LNCAP (cell line): ENCODE data around the gene DEAF1.

ENCODE experiments used
- TF ChIP-seq, protein P1 (sequence below): fragments of 450-650 bp; IDR thresholded peaks from 2 replicates; pipeline ENCODE4 v1.5.1; 2017; ENCODE audit warnings: mild to moderate bottlenecking

DEAF1 gene

DNA sequence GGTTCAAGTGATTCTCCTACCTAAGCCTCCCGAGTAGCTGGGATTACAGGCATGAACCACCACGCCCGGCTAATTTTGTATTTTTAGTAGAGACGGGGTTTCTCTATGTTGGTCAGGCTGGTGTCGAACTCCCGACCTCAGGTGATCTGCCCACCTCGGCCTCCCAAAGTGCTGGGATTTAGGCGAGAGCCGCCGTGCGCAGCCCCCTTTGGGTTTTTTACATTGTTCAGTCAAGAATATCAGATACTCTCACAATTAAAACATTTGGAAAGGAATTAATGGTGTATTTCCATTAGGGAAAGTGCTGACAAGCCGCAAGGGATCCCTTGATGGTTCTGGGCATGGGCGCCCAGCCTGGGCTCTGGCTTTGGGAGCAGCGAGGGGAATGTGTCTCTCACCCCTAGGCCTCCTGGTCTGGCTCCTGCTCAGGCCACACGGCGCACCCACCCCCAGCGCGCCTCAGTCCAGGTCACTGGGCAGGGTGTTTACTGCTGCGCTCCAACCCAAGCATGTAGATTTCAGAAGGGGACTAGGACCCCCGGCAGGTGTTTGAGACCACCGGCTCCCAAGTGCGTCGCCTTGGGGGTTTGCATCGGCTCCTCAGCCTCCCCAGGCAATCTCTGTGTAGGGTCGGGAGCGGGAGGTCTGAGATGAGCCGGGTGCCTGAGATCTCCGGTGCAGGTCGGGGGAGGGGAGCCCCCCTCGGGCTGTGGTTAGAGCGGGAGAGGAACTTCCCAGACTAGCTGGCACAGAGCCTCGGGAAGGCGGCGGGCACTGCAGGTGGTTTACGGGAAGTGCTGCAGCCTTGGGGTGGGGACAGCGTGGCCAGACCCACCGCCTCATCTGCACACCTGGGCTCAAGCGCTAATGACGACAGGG is 78.5 kb downstream of the DEAF1 start:
- TF ChIP-seq, protein P1, sequence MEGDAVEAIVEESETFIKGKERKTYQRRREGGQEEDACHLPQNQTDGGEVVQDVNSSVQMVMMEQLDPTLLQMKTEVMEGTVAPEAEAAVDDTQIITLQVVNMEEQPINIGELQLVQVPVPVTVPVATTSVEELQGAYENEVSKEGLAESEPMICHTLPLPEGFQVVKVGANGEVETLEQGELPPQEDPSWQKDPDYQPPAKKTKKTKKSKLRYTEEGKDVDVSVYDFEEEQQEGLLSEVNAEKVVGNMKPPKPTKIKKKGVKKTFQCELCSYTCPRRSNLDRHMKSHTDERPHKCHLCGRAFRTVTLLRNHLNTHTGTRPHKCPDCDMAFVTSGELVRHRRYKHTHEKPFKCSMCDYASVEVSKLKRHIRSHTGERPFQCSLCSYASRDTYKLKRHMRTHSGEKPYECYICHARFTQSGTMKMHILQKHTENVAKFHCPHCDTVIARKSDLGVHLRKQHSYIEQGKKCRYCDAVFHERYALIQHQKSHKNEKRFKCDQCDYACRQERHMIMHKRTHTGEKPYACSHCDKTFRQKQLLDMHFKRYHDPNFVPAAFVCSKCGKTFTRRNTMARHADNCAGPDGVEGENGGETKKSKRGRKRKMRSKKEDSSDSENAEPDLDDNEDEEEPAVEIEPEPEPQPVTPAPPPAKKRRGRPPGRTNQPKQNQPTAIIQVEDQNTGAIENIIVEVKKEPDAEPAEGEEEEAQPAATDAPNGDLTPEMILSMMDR = no peak

DNA sequence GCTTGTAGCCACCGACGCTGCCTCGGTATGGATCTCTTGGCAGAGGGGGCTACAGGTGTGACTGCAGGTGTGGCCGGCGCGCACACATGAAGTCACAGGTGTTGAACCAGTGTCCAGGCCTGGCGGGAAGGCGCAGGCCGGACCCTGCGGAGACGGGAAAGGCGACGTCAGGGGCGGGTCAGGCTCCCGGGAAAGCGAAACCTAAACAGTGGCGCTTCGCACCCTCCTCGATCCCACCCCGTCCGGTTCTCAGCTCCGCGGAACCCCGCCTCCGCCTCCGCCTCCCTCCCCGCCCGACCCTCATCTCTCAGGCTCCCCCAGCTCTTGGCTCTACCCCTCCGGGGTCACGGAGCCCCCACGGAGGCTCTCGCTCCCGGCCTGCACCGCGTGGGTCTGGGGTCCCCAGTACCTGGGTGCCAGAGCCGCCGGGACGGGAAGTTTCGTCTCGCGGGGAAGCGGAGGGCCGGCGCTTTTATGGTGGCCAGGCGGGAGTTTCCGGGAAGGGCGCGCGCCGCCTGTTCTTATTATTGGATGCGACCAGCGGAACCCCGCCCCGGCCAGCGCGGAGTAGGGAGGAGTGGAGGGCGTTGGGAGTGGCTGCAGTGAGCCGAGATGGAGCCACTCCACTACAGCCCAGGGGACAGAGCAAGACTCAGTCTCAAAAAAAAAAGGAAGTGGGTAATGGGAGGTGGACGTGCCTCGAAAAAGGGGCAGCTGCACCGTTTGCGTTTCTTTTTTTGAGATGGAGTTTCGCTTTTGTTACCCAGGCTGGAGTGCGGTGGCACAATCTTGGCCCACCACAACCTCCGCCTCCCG is 79.3 kb downstream of the DEAF1 start, which contains the start of gene IRF7:
Gene IRF7, minus strand, starts transcription at position 447 of the 816 bp plus-strand sequence. CDS start 586 bp downstream, outside the sequence.
- TF ChIP-seq, protein P1 = no peak

DNA sequence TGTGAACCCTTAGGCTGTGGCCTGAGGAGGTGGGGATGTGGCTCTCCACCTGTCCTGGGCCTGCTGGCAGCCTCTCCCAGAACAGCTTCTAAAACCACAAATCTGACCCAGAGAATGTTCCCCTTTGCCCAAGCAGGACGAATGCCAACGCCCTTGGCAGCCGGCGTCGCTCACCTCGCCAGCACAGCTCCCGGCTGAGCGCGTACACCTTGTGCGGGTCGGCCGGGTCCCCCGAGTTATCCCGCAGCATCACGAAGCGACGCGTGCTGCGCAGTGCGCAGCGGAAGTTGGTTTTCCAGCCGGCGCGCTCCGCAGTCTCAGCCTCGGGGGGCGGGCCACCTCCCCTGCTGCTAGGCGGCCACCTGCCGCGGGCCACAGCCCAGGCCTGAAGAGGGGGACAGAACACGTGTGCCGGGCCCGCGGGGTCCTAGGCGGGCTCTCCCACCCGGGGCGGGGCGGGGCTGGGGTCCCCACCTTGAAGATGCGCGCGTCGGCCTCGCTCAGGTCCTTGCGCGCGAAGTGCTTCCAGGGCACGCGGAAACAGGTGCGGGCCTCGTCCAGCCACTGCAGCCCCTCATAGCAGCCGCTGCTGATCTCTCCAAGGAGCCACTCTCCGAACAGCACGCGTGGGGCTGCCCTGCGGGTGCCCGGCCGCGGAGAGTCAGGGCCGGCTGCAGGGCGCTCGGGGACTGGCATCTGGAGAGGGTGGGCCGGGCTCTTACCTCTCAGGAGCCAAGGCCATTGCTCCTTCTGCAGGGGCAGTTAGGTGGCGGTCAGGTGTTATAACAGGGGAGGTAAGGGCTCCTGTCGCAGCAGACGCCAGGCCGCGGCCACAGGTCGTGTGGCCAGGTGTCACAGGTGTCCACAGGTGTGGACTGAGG is 80.2 kb downstream of the DEAF1 start:
- TF ChIP-seq, protein P1 = no peak

DNA sequence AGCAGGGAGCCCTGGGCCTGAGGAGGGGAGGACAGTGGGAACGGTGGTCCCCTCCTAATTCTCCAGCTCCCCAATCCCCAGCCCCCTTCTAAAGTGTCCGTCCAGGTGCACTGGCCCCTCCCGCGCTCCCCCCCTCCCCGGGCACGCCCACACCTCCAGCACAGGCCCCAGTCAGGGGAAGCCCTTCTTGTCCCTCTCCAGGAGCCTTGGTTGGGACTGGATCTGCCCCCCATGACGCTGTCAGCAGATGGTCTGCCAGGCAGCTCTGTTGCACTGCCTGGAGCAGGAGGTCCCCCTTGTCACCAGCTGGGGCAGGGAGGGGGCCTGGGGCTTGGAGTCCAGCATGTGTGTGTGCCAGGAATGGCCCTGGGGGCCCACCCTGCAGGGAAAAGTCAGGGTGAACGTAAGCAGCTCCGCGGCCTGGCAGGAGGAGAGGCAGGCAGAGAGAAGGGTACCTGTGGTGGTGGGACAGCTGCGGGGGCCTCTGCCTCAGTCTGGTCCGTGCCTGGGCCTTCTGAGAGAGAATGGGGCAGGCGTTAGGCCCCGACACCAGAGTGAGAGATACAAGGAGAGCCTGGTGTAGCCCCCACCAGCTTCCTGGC is 80.9 kb downstream of the DEAF1 start:
- TF ChIP-seq, protein P1 = no peak

DNA sequence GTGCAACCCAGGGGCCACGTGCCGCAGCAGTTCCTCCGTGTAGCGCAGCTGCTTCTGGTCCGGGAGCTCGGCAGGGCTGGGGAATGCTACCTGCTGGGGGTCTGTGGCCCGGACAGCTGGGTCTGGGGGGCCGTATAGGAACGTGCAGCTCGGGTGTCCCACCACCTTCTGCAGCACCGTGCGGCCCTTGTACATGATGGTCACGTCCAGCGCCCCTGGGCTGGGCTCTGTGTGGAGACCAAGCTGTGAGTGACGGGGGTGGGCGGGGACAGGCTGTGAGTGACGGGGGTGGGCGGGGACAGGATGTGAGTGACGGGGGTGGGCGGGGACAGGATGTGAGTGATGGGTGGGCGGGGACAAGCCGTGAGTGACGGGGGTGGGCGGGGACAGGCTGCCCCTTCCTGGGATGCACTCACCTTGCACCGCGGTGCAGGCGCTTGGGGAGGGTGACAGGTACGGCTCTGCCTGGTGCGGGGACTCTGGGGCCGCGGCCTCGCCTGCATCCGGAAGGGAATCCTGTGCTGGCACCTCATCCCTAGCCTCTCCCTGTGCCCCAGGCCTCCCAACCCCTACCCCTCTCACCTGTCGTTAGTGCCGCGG is 81.6 kb downstream of the DEAF1 start:
- TF ChIP-seq, protein P1 = no peak

DNA sequence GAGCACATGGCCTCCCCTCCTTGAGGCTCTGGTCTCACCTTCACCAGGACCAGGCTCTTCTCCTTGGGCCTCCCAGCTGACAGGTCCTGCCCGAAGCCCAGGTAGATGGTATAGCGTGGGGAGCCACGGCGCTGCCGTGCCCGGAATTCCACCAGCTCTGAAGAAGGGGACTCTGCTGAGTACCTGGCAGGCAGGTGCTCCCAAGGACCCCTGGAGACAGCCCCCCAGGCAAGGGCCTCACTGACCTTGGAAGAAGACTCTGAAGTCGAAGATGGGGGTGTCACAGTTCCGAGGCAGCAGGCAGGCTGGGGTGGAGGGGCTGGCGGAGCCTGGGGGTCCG is 82.1 kb downstream of the DEAF1 start:
- TF ChIP-seq, protein P1 = no peak
